HG03354 (cell line): ENCODE data around the gene CTIF.
"Not testable (repeated sequence)": the region's sequence is repeated elsewhere in the genome, so short reads cannot be mapped to it uniquely, and the experiment has no call there.

ENCODE experiments used
- ATAC-seq: cut with Tn5 transposase; IDR thresholded peaks from one replicate; pipeline ENCODE4 v1.9.1; 2021; ENCODE audit warnings: mild to moderate bottlenecking; ENCODE audit not compliant: unreplicated experiment, poor library complexity, severe bottlenecking

The CTIF gene

GRCh38 chr18:48862132-48862531 lies 323.3 kb downstream of the CTIF start:
- no peak for ATAC-seq

GRCh38 chr18:48862678-48863270 lies 323.9 kb downstream of the CTIF start:
- no peak for ATAC-seq

- ATAC-seq, result no peak
These were observed 324.7 kb downstream of the CTIF start for GRCh38 chr18:48863432-48864065.

- ATAC-seq, result no peak
These were observed 326.0 kb downstream of the CTIF start for GRCh38 chr18:48864876-48865275.

- ATAC-seq, result no peak
These were observed 327.4 kb downstream of the CTIF start for GRCh38 chr18:48866028-48866733.

- no peak for ATAC-seq
These were observed 328.0 kb downstream of the CTIF start for GRCh38 chr18:48866856-48867255.

GRCh38 chr18:48867978-48868377 lies 329.1 kb downstream of the CTIF start:
- ATAC-seq, result no peak

- peak; percentile 78 for ATAC-seq
These were observed 329.9 kb downstream of the CTIF start for GRCh38 chr18:48868468-48869466.

GRCh38 chr18:48869591-48869990 lies 330.8 kb downstream of the CTIF start:
- no peak for ATAC-seq

GRCh38 chr18:48870926-48871325 lies 332.1 kb downstream of the CTIF start:
- ATAC-seq, result not testable (repeated sequence)

GRCh38 chr18:48871391-48872166 lies 332.7 kb downstream of the CTIF start:
- no peak for ATAC-seq

- ATAC-seq, result no peak
These were observed 333.7 kb downstream of the CTIF start for GRCh38 chr18:48872234-48873145.

- no peak for ATAC-seq
These were observed 335.4 kb downstream of the CTIF start for GRCh38 chr18:48874233-48874632.

- no peak for ATAC-seq
These were observed 335.9 kb downstream of the CTIF start for GRCh38 chr18:48874701-48875162.

- no peak for ATAC-seq
These were observed 336.6 kb downstream of the CTIF start for GRCh38 chr18:48875314-48875941.

- no peak for ATAC-seq
These were observed 337.2 kb downstream of the CTIF start for GRCh38 chr18:48875942-48876511.

- ATAC-seq, result no peak
These were observed 337.8 kb downstream of the CTIF start for GRCh38 chr18:48876590-48876989.
